ENCODE data around the gene CDC26. TPM values are rescaled to one million over a fixed set of nuclear protein-coding genes. Genes with fewer than 3 reads are reported as not detected.

The CDC26 gene
- total RNA-seq, 1 experiment from 2014 or later, result 36.9 TPM

DNA sequence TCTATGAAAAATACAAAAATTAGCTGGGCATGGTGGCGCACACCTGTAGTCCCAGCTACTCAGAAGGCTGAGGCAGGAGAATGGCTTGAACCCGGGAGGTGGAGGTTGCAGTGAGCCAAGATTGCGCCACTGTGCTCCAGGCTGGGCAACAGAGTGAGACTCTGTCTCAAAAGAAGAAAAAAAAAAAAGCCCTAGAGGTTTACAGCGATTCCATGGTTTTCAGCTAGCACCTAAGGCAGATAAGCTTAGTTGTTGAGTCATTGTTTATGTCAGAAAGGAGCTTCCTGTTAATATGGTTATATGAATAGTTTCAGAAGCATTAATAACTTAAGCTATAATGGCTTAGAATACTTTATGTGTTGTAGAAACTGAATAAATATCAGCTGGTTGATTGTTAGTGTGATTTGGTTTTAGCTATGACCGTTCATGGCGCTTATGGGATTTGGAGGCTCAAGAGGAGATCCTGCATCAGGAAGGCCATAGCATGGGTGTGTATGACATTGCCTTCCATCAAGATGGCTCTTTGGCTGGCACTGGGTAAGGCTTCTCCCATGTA is 14.8 kb upstream of the CDC26 start:
- DNase-seq (ENCODE audit: low spot score), result no peak
- Mint-ChIP-seq H3K4me3 (no peak overlapping the region), H3K4me1 (no peaks in the 10 kb centered on the region), H3K27me3 (ENCODE audit: low read depth) (no peaks in the 10 kb centered on the region), H3K27ac (no peak overlapping the region), H3K9me3 (no peaks in the 10 kb centered on the region), H3K36me3 (peaks cover 70% of the 10 kb centered on the region)
- CTCF ChIA-PET, result no interaction called here
- TF ChIP-seq ZNF263 (CRISPR knock-in tag; IDR thresholded peaks at IDR 0.05; ENCODE audit: low read depth), result no peak
- no peak for TF ChIP-seq ESRRA (CRISPR knock-in tag; IDR thresholded peaks at IDR 0.05; ENCODE audit: borderline replicate concordance)
- TF ChIP-seq ZNF232 (CRISPR knock-in tag; IDR thresholded peaks at IDR 0.05), result no peak
- no peak for TF ChIP-seq EMX1 (CRISPR knock-in tag; IDR thresholded peaks at IDR 0.05)
- TF ChIP-seq, protein P1, sequence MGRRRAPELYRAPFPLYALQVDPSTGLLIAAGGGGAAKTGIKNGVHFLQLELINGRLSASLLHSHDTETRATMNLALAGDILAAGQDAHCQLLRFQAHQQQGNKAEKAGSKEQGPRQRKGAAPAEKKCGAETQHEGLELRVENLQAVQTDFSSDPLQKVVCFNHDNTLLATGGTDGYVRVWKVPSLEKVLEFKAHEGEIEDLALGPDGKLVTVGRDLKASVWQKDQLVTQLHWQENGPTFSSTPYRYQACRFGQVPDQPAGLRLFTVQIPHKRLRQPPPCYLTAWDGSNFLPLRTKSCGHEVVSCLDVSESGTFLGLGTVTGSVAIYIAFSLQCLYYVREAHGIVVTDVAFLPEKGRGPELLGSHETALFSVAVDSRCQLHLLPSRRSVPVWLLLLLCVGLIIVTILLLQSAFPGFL (CRISPR knock-in tag; IDR thresholded peaks at IDR 0.05; ENCODE audit: borderline replicate concordance), result no peak
- TF ChIP-seq CDX4 (CRISPR knock-in tag; IDR thresholded peaks at IDR 0.05; ENCODE audit: borderline replicate concordance), result no peak
- no peak for TF ChIP-seq MLX (CRISPR knock-in tag; IDR thresholded peaks at IDR 0.05)
- TF ChIP-seq, protein P2, sequence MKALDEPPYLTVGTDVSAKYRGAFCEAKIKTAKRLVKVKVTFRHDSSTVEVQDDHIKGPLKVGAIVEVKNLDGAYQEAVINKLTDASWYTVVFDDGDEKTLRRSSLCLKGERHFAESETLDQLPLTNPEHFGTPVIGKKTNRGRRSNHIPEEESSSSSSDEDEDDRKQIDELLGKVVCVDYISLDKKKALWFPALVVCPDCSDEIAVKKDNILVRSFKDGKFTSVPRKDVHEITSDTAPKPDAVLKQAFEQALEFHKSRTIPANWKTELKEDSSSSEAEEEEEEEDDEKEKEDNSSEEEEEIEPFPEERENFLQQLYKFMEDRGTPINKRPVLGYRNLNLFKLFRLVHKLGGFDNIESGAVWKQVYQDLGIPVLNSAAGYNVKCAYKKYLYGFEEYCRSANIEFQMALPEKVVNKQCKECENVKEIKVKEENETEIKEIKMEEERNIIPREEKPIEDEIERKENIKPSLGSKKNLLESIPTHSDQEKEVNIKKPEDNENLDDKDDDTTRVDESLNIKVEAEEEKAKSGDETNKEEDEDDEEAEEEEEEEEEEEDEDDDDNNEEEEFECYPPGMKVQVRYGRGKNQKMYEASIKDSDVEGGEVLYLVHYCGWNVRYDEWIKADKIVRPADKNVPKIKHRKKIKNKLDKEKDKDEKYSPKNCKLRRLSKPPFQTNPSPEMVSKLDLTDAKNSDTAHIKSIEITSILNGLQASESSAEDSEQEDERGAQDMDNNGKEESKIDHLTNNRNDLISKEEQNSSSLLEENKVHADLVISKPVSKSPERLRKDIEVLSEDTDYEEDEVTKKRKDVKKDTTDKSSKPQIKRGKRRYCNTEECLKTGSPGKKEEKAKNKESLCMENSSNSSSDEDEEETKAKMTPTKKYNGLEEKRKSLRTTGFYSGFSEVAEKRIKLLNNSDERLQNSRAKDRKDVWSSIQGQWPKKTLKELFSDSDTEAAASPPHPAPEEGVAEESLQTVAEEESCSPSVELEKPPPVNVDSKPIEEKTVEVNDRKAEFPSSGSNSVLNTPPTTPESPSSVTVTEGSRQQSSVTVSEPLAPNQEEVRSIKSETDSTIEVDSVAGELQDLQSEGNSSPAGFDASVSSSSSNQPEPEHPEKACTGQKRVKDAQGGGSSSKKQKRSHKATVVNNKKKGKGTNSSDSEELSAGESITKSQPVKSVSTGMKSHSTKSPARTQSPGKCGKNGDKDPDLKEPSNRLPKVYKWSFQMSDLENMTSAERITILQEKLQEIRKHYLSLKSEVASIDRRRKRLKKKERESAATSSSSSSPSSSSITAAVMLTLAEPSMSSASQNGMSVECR (CRISPR knock-in tag; IDR thresholded peaks at IDR 0.05; ENCODE audit: borderline replicate concordance), result no peak
- no peak for TF ChIP-seq FOXP1 (CRISPR knock-in tag; IDR thresholded peaks at IDR 0.05; ENCODE audit: borderline replicate concordance)
- TF ChIP-seq ZNF671 (CRISPR knock-in tag; IDR thresholded peaks at IDR 0.05), result no peak
- no peak for TF ChIP-seq SOX15 (CRISPR knock-in tag; IDR thresholded peaks at IDR 0.05)
- TF ChIP-seq USF2 (CRISPR knock-in tag; IDR thresholded peaks at IDR 0.05), result no peak
- TF ChIP-seq NR1H2 (CRISPR knock-in tag; IDR thresholded peaks at IDR 0.05), result no peak
- no peak for TF ChIP-seq TCF7 (CRISPR knock-in tag; IDR thresholded peaks at IDR 0.05; ENCODE audit: low read depth)
- TF ChIP-seq, protein P3, sequence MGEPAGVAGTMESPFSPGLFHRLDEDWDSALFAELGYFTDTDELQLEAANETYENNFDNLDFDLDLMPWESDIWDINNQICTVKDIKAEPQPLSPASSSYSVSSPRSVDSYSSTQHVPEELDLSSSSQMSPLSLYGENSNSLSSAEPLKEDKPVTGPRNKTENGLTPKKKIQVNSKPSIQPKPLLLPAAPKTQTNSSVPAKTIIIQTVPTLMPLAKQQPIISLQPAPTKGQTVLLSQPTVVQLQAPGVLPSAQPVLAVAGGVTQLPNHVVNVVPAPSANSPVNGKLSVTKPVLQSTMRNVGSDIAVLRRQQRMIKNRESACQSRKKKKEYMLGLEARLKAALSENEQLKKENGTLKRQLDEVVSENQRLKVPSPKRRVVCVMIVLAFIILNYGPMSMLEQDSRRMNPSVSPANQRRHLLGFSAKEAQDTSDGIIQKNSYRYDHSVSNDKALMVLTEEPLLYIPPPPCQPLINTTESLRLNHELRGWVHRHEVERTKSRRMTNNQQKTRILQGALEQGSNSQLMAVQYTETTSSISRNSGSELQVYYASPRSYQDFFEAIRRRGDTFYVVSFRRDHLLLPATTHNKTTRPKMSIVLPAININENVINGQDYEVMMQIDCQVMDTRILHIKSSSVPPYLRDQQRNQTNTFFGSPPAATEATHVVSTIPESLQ (CRISPR knock-in tag; IDR thresholded peaks at IDR 0.05), result no peak
- TF ChIP-seq GTF2I (CRISPR knock-in tag; conservative IDR thresholded peaks at IDR 0.05), result no peak
- TF ChIP-seq AFF4 (CRISPR knock-in tag; IDR thresholded peaks at IDR 0.05; ENCODE audit: borderline replicate concordance), result no peak
- ATAC-seq, result no peak
- POLR2A ChIA-PET, result no interaction called here
